NCI-H526 (cell line): ENCODE results near the gene IGLL5.

Experiments
- DNase-seq, 2 experiments: peaks; one replicate each; lab custom pipeline; 2025; lab: John Stamatoyannopoulos, UW

The IGLL5 gene

DNA sequence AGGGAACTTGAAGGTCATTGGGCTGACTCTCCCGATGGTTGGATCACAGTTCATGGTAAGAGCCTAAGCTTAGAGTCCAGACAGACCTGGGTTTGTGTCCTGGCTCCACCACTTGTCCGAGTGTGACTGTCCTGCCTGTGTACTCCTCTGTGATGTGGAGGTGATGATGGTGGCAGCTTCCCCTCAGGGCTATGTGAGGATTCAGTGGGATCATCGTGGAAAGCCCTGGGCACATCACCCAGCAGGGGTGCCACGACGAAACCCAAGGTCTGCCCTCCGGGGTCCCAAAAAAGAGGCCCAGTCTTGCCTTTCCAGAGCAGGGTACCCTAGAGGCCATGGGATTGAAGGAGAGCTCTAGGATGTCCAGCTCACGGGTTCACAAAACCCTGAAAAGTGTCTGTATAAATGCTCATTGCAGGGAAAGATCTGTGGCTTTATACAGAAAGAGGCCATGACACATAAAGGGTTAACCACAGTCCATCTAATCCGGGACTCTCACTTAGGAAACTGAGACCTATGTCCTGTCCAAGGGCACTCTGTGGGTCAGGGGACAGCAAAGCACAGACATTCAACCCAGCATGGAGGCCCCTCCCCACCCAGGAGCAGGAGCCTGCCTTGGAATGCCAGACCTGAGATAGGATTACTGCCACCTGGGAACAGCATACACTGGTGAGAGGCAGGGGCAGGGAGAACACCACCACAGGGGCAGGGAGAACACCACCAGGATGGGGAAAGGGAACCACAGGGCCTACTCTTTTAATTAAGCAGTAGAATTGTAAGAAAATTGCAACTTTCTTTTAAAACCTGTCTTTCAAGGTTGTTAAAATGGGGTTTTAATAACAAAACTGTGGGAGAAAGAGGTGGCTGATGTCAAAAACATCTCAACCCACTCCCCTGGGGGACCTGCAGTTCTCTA is 51.3 kb downstream of the IGLL5 start:
- DNase-seq, result no peak

GRCh38 chr22:22939588-22940368 is 52.2 kb downstream of the IGLL5 start:
- no peak for DNase-seq

DNA sequence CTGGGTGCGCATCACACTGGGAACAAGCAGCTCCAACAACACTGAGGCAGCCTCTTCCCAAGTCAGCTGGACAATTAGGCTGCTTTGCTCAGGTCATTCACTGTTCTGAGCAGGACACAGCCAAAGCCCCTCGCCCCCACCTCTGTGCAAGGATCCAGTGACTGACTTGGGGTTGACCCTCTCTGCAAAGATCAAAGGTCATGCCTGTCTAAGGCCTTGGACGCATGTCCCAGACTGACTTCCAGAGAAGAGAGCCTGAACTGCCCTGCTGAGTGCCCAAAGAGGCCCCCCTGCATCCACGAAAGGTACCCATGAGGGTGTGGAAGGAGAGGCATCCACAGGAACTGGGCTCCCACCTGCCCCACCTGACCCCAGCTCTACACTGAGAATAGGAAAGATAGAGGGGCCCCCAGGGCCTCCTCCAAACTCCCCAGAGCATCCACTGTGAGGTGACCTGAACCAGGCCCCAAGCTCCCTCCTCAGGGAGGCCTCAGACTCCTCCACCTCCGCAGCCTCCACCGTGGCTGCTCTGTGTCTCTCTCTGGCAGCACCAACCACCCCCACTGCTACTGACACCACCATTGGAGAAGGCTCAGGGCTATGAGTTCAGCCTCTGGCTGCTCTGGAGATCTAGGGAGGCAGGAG is 53.5 kb downstream of the IGLL5 start:
- no peak for DNase-seq

- no peak for DNase-seq
Measured at GRCh38 chr22:22941831-22942510, 54.4 kb downstream of the IGLL5 start.

DNA sequence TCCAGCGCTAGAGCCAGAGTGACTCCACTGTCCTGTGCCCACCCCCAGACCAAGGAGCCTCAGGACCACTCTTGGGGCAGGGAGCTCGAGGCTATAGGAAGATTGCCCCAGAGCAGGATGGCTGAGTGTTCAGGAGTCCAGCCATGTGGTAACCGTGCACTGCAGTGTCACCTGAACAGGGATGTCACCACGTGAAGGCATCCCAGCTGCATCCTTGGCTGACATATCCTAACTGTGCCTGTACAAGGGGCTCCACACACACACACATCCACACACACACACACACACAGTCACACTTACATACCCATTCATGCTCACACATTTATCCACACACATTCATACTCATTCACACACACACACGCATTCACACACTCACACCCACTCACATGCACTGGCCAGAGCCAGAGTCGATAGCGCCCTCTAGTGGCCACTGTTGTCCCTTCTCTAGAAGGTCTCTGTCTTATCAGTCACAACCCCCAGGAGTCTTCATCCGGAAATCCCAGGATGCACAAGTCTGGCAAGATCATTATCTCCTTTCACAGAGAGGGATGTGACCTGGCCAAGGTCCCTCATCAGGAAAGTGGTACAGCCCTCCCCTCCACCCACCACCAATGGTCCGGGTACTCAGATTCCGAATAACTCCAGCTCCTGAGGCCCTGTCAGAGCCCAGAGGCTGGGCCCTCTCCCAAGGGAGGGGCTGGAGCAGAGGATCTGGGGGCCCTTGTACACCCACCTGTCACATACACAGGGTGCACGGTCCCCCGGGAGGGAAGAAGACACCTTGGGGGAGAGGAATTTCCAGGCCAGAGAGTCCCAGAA is 55.1 kb downstream of the IGLL5 start:
- peak; percentile 18 to 70 for DNase-seq

DNA sequence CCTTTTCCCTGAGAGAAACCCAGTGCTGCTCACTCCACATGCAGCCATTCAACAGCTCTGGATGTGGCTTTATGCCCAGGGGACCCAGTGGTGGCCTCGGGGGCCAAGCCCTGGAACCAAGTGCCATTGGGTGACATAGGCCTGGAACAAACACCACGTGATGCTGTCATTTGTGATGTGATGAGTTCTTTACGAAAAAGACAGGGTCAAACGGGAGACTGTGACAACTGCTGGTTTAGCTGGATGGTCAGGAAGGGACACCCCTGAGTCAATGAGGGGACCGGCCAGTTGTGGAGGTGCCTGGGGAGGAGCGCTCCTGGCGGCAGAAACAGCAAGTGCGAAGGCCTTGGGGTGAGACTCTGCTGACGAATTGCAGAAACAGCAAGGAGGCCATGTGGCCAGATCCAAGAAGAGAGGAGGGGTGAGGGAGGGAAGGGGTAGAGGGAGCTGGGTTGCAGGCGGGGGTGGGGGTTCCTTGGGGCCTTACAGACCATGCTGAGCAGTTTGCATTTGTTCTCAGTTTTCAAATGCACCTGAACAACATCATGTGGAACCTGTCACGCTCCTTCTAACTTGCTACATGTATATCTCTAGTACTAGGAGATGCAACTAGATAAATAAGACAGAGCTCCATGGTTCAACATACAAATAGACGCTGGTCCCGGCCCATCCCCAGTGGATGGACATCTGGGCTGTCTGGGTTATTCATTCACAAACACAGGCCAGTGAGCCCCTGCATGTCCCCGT is 56.1 kb downstream of the IGLL5 start:
- DNase-seq, result no peak

GRCh38 chr22:22944268-22944985 is 56.8 kb downstream of the IGLL5 start:
- no peak for DNase-seq

DNA sequence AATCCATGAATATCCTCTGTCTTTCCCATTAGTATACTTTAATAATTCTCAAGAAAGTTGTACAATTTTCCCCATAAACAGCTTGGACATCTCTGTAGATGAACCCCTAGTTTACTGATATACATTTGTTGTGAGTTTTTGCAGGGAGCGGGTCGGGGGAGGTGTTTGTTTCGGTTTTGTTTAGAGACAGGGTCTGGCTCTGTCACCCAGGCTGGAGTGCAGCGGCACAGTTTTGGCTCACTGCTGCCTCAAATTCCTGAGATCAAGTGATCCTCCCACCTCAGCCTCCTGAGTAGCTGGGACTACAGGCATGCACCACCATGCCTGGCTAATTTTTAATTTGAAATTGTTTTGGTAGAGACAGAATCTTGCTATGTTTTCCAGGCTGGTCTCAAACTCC is 57.6 kb downstream of the IGLL5 start:
- no peak for DNase-seq
